Astrocyte of the cerebellum (primary cell): ENCODE results near the gene PDGFRB.

Experiments used
- DNase-seq: peaks from one replicate; pipeline ENCODE4 v3.0.0-alpha.2; 2011; ENCODE audit warnings: low read depth
- H3K4me3 ChIP-seq: 2 replicates; pipeline ENCODE4 v1.5.1; 2011; ENCODE audit warnings: mild to moderate bottlenecking, low read depth, low read length, moderate library complexity
- CTCF ChIP-seq: IDR thresholded peaks from 2 replicates; pipeline ENCODE4 v1.5.1; 2012; ENCODE audit warnings: low read length, low read depth, moderate library complexity, mild to moderate bottlenecking; ENCODE audit errors: missing control alignments
- in situ Hi-C: cut with HindIII; loops from 2 replicates; pipeline ENCODE4 v1.10.0; 2017; ENCODE audit warnings: low sequenced_read_pairs

The PDGFRB gene

GRCh38 chr5:150082374-150082773 is 73.3 kb downstream of the PDGFRB start:
- in situ Hi-C loops, result no loop called here
- H3K4me3 ChIP-seq, result no peak overlapping the region
- TF ChIP-seq CTCF, result no peak
- no peak for DNase-seq

- no peak for TF ChIP-seq CTCF
- no peak for DNase-seq
- H3K4me3 ChIP-seq, result no peak overlapping the region
- in situ Hi-C loops, result no loop called here
Observed at GRCh38 chr5:150081541-150082283, 73.9 kb downstream of the PDGFRB start.

GRCh38 chr5:150080696-150081435 is 74.8 kb downstream of the PDGFRB start:
- in situ Hi-C loops, result no loop called here
- no peak for TF ChIP-seq CTCF
- no peak overlapping the region for H3K4me3 ChIP-seq
- DNase-seq, result no peak

- TF ChIP-seq CTCF, result no peak
- DNase-seq, result no peak
- in situ Hi-C loops, result no loop called here
- no peak overlapping the region for H3K4me3 ChIP-seq
Observed at GRCh38 chr5:150079909-150080461, 75.7 kb downstream of the PDGFRB start.

GRCh38 chr5:150078802-150079689 is 76.6 kb downstream of the PDGFRB start:
- DNase-seq, result no peak
- in situ Hi-C loops, result no loop called here
- no peak for TF ChIP-seq CTCF
- no peak overlapping the region for H3K4me3 ChIP-seq

- DNase-seq, result no peak
- in situ Hi-C loops, result no loop called here
- no peak overlapping the region for H3K4me3 ChIP-seq
- no peak for TF ChIP-seq CTCF
Observed at GRCh38 chr5:150077996-150078801, 77.4 kb downstream of the PDGFRB start.
